ENCODE data around the gene FKBP5. TPM values are rescaled to one million over a fixed set of nuclear protein-coding genes. Genes with fewer than 3 reads are reported as not detected.

FKBP5 gene
- total RNA-seq, 1 donor from 2014 or later = 5.9 TPM

- no peaks in the 10 kb centered on the region for H3K36me3 Mint-ChIP-seq (ENCODE audit: insufficient read depth)
- no peaks in the 10 kb centered on the region for H3K9me3 Mint-ChIP-seq (ENCODE audit: low read depth)
- no peaks in the 10 kb centered on the region for H3K27me3 Mint-ChIP-seq
- DNase-seq (ENCODE audit: low spot score, unreplicated experiment) = no peak
- no peak overlapping the region for H3K27ac Mint-ChIP-seq
- H3K4me3 Mint-ChIP-seq (ENCODE audit: low read depth) = no peak overlapping the region
- TF ChIP-seq, protein P1, sequence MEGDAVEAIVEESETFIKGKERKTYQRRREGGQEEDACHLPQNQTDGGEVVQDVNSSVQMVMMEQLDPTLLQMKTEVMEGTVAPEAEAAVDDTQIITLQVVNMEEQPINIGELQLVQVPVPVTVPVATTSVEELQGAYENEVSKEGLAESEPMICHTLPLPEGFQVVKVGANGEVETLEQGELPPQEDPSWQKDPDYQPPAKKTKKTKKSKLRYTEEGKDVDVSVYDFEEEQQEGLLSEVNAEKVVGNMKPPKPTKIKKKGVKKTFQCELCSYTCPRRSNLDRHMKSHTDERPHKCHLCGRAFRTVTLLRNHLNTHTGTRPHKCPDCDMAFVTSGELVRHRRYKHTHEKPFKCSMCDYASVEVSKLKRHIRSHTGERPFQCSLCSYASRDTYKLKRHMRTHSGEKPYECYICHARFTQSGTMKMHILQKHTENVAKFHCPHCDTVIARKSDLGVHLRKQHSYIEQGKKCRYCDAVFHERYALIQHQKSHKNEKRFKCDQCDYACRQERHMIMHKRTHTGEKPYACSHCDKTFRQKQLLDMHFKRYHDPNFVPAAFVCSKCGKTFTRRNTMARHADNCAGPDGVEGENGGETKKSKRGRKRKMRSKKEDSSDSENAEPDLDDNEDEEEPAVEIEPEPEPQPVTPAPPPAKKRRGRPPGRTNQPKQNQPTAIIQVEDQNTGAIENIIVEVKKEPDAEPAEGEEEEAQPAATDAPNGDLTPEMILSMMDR (IDR thresholded peaks at IDR 0.05; ENCODE audit: unreplicated experiment) = no peak
- peaks cover 1% of the 10 kb centered on the region for H3K4me1 Mint-ChIP-seq (ENCODE audit: low read depth)
Observed at GRCh38 chr6:35635601-35636597, 52.8 kb downstream of the FKBP5 start.

DNA sequence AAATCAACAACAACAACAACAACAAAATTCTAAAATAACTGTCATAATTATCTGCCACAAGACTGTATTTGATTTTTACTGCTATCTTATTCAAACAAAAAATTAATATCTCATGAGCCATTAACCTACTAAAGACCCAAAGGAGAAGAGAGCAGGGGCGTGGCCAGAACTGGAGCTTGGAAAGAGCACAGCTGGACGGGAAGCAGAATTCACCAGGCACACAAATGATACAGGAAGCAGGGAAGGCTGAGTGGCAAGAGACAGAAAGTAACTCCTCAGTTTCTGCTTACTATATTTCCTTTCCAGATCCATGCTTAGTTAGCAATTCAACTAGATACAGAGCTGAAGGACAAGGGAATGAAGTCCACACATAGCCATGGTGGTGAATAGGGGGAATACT lies 54.4 kb downstream of the FKBP5 start:
- no peak for DNase-seq (ENCODE audit: low spot score, unreplicated experiment)
- Mint-ChIP-seq H3K36me3 (ENCODE audit: insufficient read depth) (no peaks in the 10 kb centered on the region), H3K27ac (no peak overlapping the region), H3K4me1 (ENCODE audit: low read depth) (peaks cover 1% of the 10 kb centered on the region), H3K4me3 (ENCODE audit: low read depth) (no peak overlapping the region), H3K9me3 (ENCODE audit: low read depth) (no peaks in the 10 kb centered on the region), H3K27me3 (no peaks in the 10 kb centered on the region)
- TF ChIP-seq, protein P1 (IDR thresholded peaks at IDR 0.05; ENCODE audit: unreplicated experiment) = no peak

DNA sequence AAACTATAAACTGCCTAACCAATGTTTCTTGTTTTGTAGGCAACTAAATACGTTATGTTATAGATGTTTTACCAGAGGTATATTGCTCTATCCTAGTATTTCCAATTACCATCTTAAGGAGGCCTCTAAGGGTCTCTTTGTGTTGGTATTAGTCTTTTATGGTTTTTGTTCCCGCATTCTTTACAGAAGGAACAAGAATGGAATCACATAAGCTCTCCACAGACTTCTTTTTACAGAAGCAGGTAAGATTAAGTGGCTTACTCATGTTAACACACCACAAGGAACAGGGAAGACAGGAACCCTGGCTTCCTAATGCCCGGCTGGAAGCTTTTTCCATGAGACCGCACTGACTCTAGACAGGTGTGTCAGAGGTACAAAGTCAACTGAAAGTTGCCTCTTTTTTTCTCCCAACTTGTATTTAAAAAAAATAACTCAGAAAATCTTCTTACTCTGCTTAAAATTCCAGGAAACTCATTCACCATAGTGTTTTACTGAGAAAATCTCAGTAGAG lies 55.1 kb downstream of the FKBP5 start:
- Mint-ChIP-seq H3K4me3 (ENCODE audit: low read depth) (no peak overlapping the region), H3K36me3 (ENCODE audit: insufficient read depth) (no peaks in the 10 kb centered on the region), H3K9me3 (ENCODE audit: low read depth) (no peaks in the 10 kb centered on the region), H3K4me1 (ENCODE audit: low read depth) (peaks cover 1% of the 10 kb centered on the region), H3K27me3 (no peaks in the 10 kb centered on the region), H3K27ac (no peak overlapping the region)
- no peak for DNase-seq (ENCODE audit: low spot score, unreplicated experiment)
- TF ChIP-seq, protein P1 (IDR thresholded peaks at IDR 0.05; ENCODE audit: unreplicated experiment) = no peak

GRCh38 chr6:35629876-35630378 lies 58.8 kb downstream of the FKBP5 start:
- Mint-ChIP-seq H3K27ac (peak overlapping the region; percentile 70), H3K9me3 (ENCODE audit: low read depth) (no peaks in the 10 kb centered on the region)

GRCh38 chr6:35626401-35626800 lies 62.3 kb downstream of the FKBP5 start:
- H3K4me3 Mint-ChIP-seq (ENCODE audit: low read depth) = no peak overlapping the region
- DNase-seq (ENCODE audit: low spot score, unreplicated experiment) = no peak
- TF ChIP-seq, protein P1 (IDR thresholded peaks at IDR 0.05; ENCODE audit: unreplicated experiment) = no peak
- H3K27ac Mint-ChIP-seq = no peak overlapping the region
- H3K9me3 Mint-ChIP-seq (ENCODE audit: low read depth) = no peaks in the 10 kb centered on the region
- H3K36me3 Mint-ChIP-seq (ENCODE audit: insufficient read depth) = no peaks in the 10 kb centered on the region
- H3K27me3 Mint-ChIP-seq = no peaks in the 10 kb centered on the region
- H3K4me1 Mint-ChIP-seq (ENCODE audit: low read depth) = no peaks in the 10 kb centered on the region

More at GRCh38 chr6:35629876-35630378, 58.8 kb downstream of the FKBP5 start:
- no peaks in the 10 kb centered on the region for H3K27me3 Mint-ChIP-seq
- TF ChIP-seq, protein P1 (IDR thresholded peaks at IDR 0.05; ENCODE audit: unreplicated experiment) = no peak
- no peaks in the 10 kb centered on the region for H3K4me1 Mint-ChIP-seq (ENCODE audit: low read depth)
- H3K36me3 Mint-ChIP-seq (ENCODE audit: insufficient read depth) = no peaks in the 10 kb centered on the region
- no peak overlapping the region for H3K4me3 Mint-ChIP-seq (ENCODE audit: low read depth)
- no peak for DNase-seq (ENCODE audit: low spot score, unreplicated experiment)
